ENCODE results near the gene KHK. TPM values are rescaled to one million over a fixed set of nuclear protein-coding genes. Genes with fewer than 3 reads are reported as not detected.
A peak's percentile ranks its signal among the peaks of the same experiment; 100 is the strongest.

Gene KHK
- polyA plus RNA-seq, 1 donor (not counting 4 experiments of a cell fraction or from before 2014, with no cell fraction given) = 0.21 TPM

DNA sequence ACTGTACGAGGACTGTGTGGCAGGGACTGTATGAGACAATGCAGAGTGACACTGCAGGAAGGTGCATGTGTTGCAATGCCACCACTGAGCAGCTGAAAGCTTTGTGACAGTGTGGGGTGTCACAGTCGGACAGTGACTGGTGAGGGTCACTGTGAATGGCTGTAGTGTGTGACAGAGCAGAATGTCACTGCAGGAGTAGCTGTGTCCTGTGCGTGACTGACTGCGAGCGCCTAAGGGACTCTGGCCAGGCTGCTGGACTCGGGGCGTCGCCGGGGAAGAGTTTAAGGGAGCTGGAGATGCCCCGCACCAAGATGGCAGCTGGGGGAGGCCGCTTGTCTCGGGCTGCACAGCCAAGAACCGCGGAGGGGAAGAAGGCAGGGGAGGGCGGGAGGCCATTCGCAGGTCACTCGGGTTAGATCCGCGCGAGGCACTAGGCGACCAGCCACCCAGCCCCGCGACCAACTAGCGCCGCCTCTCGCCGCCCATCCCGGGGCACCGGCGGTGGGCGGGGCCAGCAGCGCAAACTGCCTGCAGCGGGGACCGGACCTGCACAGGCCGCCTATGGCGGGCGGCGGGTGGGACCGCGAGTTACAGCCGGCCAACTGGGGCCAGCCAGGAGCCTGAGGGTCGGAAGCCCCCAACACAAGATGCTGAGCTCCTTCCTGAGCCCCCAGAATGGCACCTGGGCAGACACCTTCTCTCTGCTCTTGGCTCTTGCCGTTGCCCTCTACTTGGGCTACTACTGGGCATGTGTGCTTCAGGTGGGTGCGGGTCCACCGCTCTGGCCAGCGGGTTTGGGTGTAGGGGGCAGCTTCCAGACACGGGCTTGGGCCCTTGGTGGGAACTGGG, 37.0 kb downstream of the KHK start, which contains the start of gene ABHD1:
ABHD1 (plus strand) TSS at position 514 of the 849 bp plus-strand sequence; CDS start at position 648, 134 bp downstream.
- Histone ChIP-seq H4K20me1 (ENCODE audit: control insufficient read depth, extremely low read depth, insufficient read depth, low read length) (no peaks in the 10 kb centered on the region), H3K9me1 (ENCODE audit: control insufficient read depth, extremely low read depth, insufficient read depth, low read length) (no peaks in the 10 kb centered on the region), H3K4me1 (ENCODE audit: control insufficient read depth, extremely low read depth, insufficient read depth, low read length) (peaks cover under 1% of the 10 kb centered on the region), H2AFZ (ENCODE audit: control insufficient read depth, low read length) (peak within 1 kb of the TSS; percentile 64), H3K27ac (ENCODE audit: control insufficient read depth, insufficient read depth, low read length) (no peak within 1 kb of the TSS), H3K79me2 (ENCODE audit: control insufficient read depth, insufficient read depth, low read length) (no peaks in the 10 kb centered on the region), H3K9ac (ENCODE audit: control insufficient read depth, extremely low read depth, insufficient read depth, low read length) (no peak within 1 kb of the TSS), H3K4me2 (ENCODE audit: control insufficient read depth, extremely low read depth, insufficient read depth, low read depth, low read length) (peak within 1 kb of the TSS; percentile 37), H3K27me3 (ENCODE audit: control insufficient read depth, extremely low read depth, insufficient read depth, low read length) (peaks cover 49% of the 10 kb centered on the region), H3K36me3 (ENCODE audit: control insufficient read depth in 2 of 2, extremely low read depth in 1 of 2, insufficient read depth in 2 of 2, low read length in 2 of 2) (no peaks in the 10 kb centered on the region), H3K9me3 (ENCODE audit: control insufficient read depth, low read depth, low read length) (no peaks in the 10 kb centered on the region), H3K4me3 (ENCODE audit: control insufficient read depth in 2 of 3, extremely low read depth in 1 of 3, insufficient read depth in 2 of 3, low read depth in 1 of 3, low read length in 3 of 3) (peak within 1 kb of the TSS; percentile 38 to 52 (median 42))
- no peak for FAIRE-seq
- dilution Hi-C loops (cut with MboI; ENCODE audit: extremely low pct_ligation_motif_present, low sequenced_read_pairs) = no loop called here
- DNase-seq (ENCODE audit: low read depth, low spot score) = no peak
- no peak for TF ChIP-seq EZH2 (IDR thresholded peaks at IDR 0.05; ENCODE audit: low read length)
- TF ChIP-seq, protein P1, sequence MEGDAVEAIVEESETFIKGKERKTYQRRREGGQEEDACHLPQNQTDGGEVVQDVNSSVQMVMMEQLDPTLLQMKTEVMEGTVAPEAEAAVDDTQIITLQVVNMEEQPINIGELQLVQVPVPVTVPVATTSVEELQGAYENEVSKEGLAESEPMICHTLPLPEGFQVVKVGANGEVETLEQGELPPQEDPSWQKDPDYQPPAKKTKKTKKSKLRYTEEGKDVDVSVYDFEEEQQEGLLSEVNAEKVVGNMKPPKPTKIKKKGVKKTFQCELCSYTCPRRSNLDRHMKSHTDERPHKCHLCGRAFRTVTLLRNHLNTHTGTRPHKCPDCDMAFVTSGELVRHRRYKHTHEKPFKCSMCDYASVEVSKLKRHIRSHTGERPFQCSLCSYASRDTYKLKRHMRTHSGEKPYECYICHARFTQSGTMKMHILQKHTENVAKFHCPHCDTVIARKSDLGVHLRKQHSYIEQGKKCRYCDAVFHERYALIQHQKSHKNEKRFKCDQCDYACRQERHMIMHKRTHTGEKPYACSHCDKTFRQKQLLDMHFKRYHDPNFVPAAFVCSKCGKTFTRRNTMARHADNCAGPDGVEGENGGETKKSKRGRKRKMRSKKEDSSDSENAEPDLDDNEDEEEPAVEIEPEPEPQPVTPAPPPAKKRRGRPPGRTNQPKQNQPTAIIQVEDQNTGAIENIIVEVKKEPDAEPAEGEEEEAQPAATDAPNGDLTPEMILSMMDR (optimal IDR thresholded peaks at IDR 0.05 in 1 of 3, IDR thresholded peaks at IDR 0.05 in 1 of 3, conservative IDR thresholded peaks at IDR 0.05 in 1 of 3; ENCODE audit: extremely low read depth in 1 of 3, insufficient read depth in 2 of 3, low read length in 3 of 3) = peak in 1 of 3 experiments; percentile 10

DNA sequence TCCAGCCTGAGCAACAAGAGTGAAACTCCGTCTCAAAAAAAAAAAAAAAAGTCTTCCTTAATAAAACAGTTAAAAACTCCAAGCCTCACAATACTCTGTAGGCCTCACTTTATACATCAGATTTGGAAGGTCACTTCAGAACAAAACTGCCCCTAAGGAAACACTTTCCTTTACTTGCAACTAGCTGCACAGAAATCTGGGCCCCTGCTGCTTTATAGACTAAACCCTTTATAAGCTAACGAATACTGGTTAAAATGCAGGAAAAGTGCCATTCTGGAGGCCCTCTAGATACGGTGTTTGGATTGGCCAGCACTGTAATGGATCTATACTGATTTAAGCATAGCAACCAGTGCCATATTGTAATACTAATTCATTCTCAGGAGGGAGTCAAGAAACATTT, 38.5 kb downstream of the KHK start:
- no peak for FAIRE-seq
- dilution Hi-C loops (cut with MboI; ENCODE audit: extremely low pct_ligation_motif_present, low sequenced_read_pairs) = no loop called here

More for the DNA sequence above, 38.5 kb downstream of the KHK start:
- H3K9ac ChIP-seq (ENCODE audit: control insufficient read depth, extremely low read depth, insufficient read depth, low read length) = no peak overlapping the region
- H3K9me1 ChIP-seq (ENCODE audit: control insufficient read depth, extremely low read depth, insufficient read depth, low read length) = no peaks in the 10 kb centered on the region
- peaks cover 3 to 8% of the 10 kb centered on the region in 2 experiments for H3K36me3 ChIP-seq (ENCODE audit: control insufficient read depth in 2 of 2, extremely low read depth in 1 of 2, insufficient read depth in 2 of 2, low read length in 2 of 2)
- H3K4me2 ChIP-seq (ENCODE audit: control insufficient read depth, extremely low read depth, insufficient read depth, low read depth, low read length) = no peak overlapping the region
- no peak overlapping the region for H3K4me3 ChIP-seq (ENCODE audit: control insufficient read depth in 2 of 3, extremely low read depth in 1 of 3, insufficient read depth in 2 of 3, low read depth in 1 of 3, low read length in 3 of 3)
- no peak overlapping the region for H2AFZ ChIP-seq (ENCODE audit: control insufficient read depth, low read length)
- H3K27me3 ChIP-seq (ENCODE audit: control insufficient read depth, extremely low read depth, insufficient read depth, low read length) = peaks cover 35% of the 10 kb centered on the region
- DNase-seq (ENCODE audit: low read depth, low spot score) = no peak
- H4K20me1 ChIP-seq (ENCODE audit: control insufficient read depth, extremely low read depth, insufficient read depth, low read length) = no peaks in the 10 kb centered on the region
- H3K79me2 ChIP-seq (ENCODE audit: control insufficient read depth, insufficient read depth, low read length) = no peaks in the 10 kb centered on the region
- TF ChIP-seq, protein P1 (optimal IDR thresholded peaks at IDR 0.05 in 1 of 3, IDR thresholded peaks at IDR 0.05 in 1 of 3, conservative IDR thresholded peaks at IDR 0.05 in 1 of 3; ENCODE audit: extremely low read depth in 1 of 3, insufficient read depth in 2 of 3, low read length in 3 of 3) = no peak
- TF ChIP-seq EZH2 (IDR thresholded peaks at IDR 0.05; ENCODE audit: low read length) = no peak
- no peaks in the 10 kb centered on the region for H3K9me3 ChIP-seq (ENCODE audit: control insufficient read depth, low read depth, low read length)
- no peak overlapping the region for H3K27ac ChIP-seq (ENCODE audit: control insufficient read depth, insufficient read depth, low read length)
- no peaks in the 10 kb centered on the region for H3K4me1 ChIP-seq (ENCODE audit: control insufficient read depth, extremely low read depth, insufficient read depth, low read length)

All from keratinocyte (primary cell).